HG02571 (cell line): ENCODE measurements around the gene ITIH4.

Experiments used
- ATAC-seq: cut with Tn5 transposase; IDR thresholded peaks from one replicate; pipeline ENCODE4 v1.9.1; 2021; ENCODE audit warnings: mild to moderate bottlenecking, moderate library complexity; ENCODE audit not compliant: unreplicated experiment

Gene ITIH4

GRCh38 chr3:52805270-52806039, 25.0 kb downstream of the ITIH4 start:
- no peak for ATAC-seq

DNA sequence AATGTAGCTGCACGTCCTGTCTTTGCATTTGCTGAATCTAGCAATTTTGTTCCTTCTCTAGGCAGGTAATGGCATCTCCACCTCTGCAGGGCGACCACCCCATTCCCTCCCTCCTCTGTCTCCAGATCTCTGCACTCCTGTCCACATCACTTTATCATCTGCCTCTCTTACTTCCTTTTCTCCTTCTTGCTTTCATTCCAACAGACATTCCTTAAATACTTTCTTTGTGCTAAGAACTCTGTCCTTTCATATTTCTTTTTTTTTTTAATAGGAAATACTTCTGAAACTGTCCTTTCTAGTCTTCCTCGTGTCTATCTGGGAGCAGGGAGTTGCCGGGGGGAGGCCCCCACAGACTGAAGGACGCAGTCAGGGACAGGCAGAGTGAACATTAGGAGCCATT, 28.6 kb downstream of the ITIH4 start:
- ATAC-seq, result no peak

DNA sequence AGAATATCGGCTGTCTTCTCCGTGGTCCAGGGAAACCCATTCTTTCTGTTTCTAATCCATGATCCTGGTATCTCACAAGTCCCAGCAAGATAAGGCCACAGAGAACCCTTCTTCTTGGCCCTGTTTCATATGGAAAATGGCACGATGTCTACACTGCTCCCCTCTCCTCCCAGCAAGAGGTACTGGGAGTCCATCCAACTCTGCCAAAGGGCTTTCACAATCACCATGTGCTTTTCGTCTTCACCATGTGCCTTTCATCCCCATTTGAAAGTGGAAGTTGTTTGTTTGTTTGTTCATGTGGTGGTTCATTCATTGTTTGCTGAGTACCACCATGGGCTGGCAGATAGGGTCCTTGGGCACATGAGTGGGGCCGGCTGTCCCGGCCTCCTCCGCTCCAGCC, 30.4 kb downstream of the ITIH4 start:
- ATAC-seq, result no peak

GRCh38 chr3:52798978-52799476, 31.4 kb downstream of the ITIH4 start:
- ATAC-seq, result no peak

DNA sequence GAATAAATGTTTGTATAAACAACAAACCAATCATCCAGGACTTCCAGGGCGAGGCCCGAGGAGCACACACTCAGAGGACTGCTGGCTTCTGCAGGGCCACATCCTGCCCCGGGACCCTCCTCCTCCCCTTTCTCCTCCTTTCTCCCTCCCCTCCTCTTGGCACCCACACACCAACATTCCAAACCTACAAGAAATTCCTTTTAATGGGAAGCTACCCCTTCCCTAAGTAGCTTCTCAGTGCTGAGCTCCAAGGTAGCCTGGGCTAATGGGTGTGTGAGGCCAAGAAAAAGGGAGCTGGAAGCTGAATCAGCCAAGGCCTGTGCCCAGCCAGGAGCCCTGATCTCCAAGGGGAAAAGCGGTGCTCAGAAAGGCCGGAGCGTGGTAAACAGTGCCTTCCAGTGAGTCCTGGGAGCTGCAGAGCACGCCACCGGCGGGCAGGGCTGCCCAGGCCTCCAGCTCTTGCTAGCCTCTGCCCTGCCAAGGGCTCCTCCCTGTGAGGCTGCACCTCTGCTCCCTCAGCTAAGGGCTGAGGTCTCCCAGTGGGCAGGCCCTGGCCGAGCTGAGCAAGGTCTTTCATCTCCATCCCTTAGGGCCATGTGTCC, 32.0 kb downstream of the ITIH4 start:
- no peak for ATAC-seq

DNA sequence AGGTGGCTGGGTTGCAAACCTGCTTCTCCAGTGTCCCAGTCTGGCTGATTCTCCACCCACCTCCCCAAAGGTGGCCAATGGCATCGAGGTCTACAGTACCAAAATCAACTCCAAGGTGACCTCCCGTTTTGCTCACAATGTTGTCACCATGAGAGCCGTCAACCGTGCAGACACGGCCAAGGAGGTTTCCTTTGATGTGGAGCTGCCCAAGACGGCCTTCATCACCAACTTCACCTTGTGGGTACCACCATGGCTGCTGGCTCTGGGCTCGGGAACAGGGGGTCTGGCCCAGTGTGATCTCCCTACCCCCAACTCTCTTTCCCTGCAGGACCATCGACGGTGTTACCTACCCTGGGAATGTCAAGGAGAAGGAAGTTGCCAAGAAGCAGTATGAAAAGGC, 34.1 kb downstream of the ITIH4 start:
- no peak for ATAC-seq

DNA sequence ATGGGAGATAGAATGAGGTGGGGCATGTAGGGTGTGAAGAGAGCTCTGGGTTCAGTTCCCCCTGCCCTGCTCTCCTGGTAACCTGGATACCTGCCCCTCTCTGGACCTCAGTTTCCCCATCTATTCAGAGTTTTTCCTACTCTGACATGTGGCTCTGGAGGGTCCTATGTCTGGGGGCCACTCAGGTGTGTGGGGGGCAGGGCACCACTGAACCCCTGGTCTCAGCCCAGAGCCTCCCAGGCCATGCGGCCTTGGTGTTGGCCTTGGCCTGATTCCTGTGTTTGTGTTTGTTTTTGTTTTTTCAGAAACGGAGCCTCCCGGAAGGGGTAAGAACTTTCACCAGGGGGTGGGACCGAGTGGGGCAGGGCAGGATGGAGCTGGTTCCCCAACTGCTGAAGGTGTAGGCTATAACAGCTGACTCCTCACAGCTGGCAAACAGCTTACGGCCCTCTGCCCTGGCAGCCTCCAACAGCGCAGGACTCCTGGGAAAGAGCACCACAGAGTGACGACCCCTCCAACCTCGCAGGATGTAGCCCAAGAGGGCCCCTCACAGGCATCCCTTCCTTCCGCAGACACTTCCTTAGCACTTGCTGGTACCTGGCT, 35.1 kb downstream of the ITIH4 start:
- no peak for ATAC-seq

GRCh38 chr3:52794612-52795099, 35.8 kb downstream of the ITIH4 start, which contains the start of gene ITIH3:
Gene ITIH3 (plus strand): TSS chr3:52794796. CDS start chr3:52794804, 8 bp downstream.
- ATAC-seq, result no peak

GRCh38 chr3:52793702-52794611, 36.5 kb downstream of the ITIH4 start:
- ATAC-seq, result no peak

- no peak for ATAC-seq
Measured at GRCh38 chr3:52792961-52793695, 37.3 kb downstream of the ITIH4 start.

GRCh38 chr3:52792413-52792812, 38.1 kb downstream of the ITIH4 start:
- ATAC-seq, result no peak

DNA sequence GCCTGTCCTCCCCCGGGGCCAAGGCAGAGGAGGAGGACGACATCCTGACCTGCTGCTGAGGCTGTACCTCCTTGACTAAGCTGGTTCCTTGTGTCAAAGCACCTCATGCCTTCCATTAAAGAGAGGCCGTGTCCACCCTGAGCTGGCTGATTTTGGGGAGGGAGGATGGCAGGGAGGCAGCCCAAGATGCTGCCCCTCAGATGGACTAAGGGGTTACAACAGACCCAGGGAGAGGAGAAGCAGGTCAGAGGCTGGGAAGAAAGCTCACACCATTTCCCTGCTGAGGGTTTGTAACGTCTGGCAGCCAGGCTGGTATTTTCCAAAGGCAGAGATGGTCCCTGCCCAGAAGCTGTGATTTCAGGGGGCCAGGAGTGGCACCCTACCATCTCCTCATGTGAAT, 38.5 kb downstream of the ITIH4 start:
- ATAC-seq, result no peak

DNA sequence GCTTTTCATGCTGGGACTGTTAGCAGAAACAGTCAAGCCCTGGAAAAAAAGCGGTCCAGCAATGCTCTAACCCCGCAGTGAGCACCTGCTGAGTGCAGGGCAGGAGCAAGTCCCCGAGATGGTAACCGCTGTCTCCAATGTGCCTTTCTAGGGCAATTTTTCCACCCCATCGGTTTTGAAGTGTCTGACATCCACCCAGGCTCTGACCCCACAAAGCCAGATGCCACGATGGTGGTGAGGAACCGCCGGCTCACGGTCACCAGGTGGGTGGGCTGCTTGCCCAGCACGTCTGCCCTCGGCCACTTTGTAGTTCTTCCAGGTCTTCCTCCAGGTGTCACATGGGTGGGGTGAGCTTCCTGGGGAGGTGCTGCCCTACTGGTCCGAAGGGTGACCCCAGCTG, 39.1 kb downstream of the ITIH4 start:
- no peak for ATAC-seq

DNA sequence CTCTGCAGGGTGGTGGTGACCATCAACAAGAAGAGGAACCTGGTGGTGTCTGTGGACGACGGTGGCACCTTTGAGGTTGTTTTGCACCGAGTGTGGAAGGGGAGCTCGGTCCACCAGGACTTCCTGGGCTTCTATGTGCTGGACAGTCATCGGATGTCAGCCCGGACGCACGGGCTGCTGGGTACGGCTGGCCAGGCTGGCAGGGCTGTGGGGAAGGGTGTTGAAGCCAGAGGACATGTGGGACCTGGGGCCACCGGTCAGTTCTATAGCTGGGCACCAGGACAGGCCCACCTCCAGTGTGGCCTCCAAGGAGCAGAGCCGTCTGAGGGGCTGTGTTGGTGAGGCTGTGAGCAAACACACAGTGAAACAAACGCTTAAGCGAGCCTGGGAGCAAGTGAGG, 39.7 kb downstream of the ITIH4 start:
- ATAC-seq, result no peak

DNA sequence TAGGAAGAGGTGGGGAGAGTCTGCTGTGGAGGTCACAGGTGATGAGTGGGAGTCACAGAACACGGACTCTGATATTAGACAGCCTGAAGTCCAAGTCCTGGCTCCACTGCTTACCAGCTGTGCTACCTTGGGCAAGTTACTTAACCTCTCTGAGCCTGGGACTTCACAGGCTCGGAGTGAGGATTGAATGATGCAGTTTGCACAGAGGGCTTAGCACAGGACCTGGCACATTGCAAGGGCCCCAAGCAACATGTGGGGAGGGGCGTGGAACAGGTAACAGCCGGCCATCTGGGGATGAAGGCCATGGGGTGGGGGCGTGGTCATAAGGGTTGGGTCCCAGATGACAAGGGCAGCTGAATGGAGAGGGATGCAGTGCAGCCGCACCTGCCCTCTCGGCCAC, 40.1 kb downstream of the ITIH4 start:
- ATAC-seq, result no peak

- no peak for ATAC-seq
Measured at GRCh38 chr3:52789746-52790040, 40.8 kb downstream of the ITIH4 start.

GRCh38 chr3:52788890-52789745, 41.4 kb downstream of the ITIH4 start:
- ATAC-seq, result no peak

DNA sequence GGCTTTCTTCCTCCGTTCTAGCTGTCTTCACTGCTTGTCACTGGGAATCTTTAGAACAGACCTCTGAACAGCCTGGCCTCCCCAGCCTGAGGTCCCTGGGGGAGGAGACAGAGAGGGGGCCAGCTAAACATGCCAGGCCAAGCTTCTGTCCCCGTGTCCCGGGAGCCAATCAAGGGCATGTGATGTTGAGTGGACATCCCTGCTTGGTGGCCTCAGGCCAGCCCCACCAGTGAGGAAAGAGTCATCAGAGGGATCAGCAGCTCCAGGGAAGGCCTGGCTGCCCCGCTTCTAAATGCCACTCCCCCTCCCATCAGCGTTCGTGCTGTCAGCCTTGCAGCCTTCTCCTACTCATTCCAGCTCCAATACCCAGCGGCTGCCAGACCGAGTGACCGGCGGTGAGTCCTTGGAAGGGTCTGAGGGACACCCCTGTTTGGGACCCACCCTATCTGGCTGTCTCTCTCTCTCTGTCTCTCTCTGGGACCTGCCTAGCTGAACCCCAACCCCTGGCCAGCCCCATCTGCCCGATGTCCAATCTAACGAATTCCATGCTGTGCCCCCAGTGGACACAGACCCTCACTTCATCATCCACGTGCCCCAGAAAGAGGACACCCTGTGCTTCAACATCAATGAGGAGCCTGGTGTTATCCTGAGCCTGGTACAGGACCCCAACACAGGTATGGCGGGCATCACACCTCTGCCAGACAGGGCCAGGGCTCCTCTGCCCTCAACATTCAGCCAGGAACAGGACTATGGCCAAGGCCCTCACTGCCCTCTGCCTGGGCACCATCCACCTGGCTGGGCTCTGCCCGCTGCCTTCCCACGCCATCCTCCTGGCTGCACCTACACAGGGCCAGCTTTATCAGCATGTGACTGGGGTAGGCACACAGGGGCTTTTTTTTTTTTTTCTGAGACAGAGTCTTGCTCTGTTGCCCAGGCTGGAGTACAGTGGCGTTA, 42.5 kb downstream of the ITIH4 start:
- ATAC-seq, result no peak
